A204.1 (cell line): ENCODE data around the gene SENP2.
"Not testable (repeated sequence)": the region's sequence is repeated elsewhere in the genome, so short reads cannot be mapped to it uniquely, and the experiment has no call there.

Experiments
- FAIRE-seq: peaks from 2 replicates; lab custom pipeline; 2012; peaks lifted over from hg19 to GRCh38; lab: Jason Lieb, UNC

SENP2 gene

GRCh38 chr3:185647880-185648210 is 61.8 kb downstream of the SENP2 start:
- FAIRE-seq, result no peak

GRCh38 chr3:185648396-185648795 is 62.3 kb downstream of the SENP2 start:
- no peak for FAIRE-seq

- FAIRE-seq, result no peak
These were observed 63.3 kb downstream of the SENP2 start for GRCh38 chr3:185649414-185649813.

- FAIRE-seq, result no peak
These were observed 65.9 kb downstream of the SENP2 start for GRCh38 chr3:185651971-185652370.

GRCh38 chr3:185653949-185654757 is 68.1 kb downstream of the SENP2 start:
- FAIRE-seq, result no peak

GRCh38 chr3:185654758-185655145 is 68.7 kb downstream of the SENP2 start:
- no peak for FAIRE-seq

- no peak for FAIRE-seq
These were observed 69.6 kb downstream of the SENP2 start for GRCh38 chr3:185655426-185656320.

GRCh38 chr3:185656321-185656840 is 70.3 kb downstream of the SENP2 start:
- FAIRE-seq, result peak; percentile 87

- no peak for FAIRE-seq
These were observed 71.1 kb downstream of the SENP2 start for GRCh38 chr3:185657211-185657610.

- no peak for FAIRE-seq
These were observed 71.8 kb downstream of the SENP2 start for GRCh38 chr3:185657691-185658503.

- FAIRE-seq, result no peak
These were observed 72.4 kb downstream of the SENP2 start for GRCh38 chr3:185658504-185658912.

- no peak for FAIRE-seq
These were observed 72.8 kb downstream of the SENP2 start for GRCh38 chr3:185658943-185659342.

GRCh38 chr3:185659942-185660921 is 74.1 kb downstream of the SENP2 start:
- peak; percentile 87 for FAIRE-seq

- FAIRE-seq, result not testable (repeated sequence)
These were observed 75.2 kb downstream of the SENP2 start for GRCh38 chr3:185661296-185661695.

GRCh38 chr3:185661772-185662171 is 75.7 kb downstream of the SENP2 start:
- FAIRE-seq, result no peak

GRCh38 chr3:185663929-185664328 is 77.8 kb downstream of the SENP2 start:
- no peak for FAIRE-seq

GRCh38 chr3:185667574-185667973 is 81.5 kb downstream of the SENP2 start:
- FAIRE-seq, result no peak

- FAIRE-seq, result peak; percentile 96
These were observed 91.2 kb downstream of the SENP2 start for GRCh38 chr3:185677146-185677829.

GRCh38 chr3:185678027-185678426 is 91.9 kb downstream of the SENP2 start:
- no peak for FAIRE-seq

- peak; percentile 99 for FAIRE-seq
These were observed 94.1 kb downstream of the SENP2 start for GRCh38 chr3:185680231-185680630.
